Esophagus muscularis mucosa (tissue), 4 donors: ENCODE results near the gene ETNK1.

ENCODE experiments used
- EP300 ChIP-seq: sonication (generic); formaldehyde crosslinking; IDR thresholded peaks from one replicate; pipeline ENCODE4 v1.6.1; 2017; ENCODE audit warnings: antibody characterized with exemption
- POLR2A ChIP-seq: fragments of 450-650 bp; IDR thresholded peaks from one replicate; pipeline ENCODE4 v1.6.1; 2017; ENCODE audit warnings: antibody characterized with exemption, moderate library complexity, mild to moderate bottlenecking, low read depth
- POLR2AphosphoS5 ChIP-seq, 2 donors: sonication (generic); formaldehyde crosslinking; IDR thresholded peaks; one replicate each; pipeline ENCODE4 v1.6.1; 2017; ENCODE audit warnings: antibody characterized with exemption in 2 of 2
- TF ChIP-seq, protein P1 (sequence below), 3 experiments: fragments of 200-600 bp in 2 of 3; fragments of 450-650 bp in 1 of 3; sonication (generic) in 2 of 3; IDR thresholded peaks; one replicate each; pipeline ENCODE4 v1.5.1; 2017 to 2019; ENCODE audit warnings: antibody characterized with exemption in 3 of 3, mild to moderate bottlenecking in 2 of 3, moderate library complexity in 1 of 3

DNA sequence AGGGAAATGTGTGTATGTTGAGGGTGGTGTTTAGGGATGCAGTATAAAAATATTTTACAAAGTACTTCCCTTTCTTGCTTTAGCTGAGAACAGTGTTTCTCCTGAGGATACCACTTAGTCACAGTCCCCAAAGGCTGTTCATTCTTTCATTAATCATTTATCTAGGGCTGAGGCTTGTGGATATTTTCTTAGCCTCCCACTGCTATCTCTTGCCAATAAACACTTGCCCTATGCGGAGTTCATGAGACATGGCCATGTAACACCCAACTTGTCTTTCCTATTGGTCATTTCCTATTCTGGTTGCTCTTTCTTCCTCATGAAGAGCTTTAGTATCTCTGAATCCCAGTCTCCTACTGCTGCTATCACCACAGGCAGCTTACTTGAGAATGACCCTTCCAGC lies 75.1 kb downstream of the ETNK1 start:
- TF ChIP-seq, protein P1, sequence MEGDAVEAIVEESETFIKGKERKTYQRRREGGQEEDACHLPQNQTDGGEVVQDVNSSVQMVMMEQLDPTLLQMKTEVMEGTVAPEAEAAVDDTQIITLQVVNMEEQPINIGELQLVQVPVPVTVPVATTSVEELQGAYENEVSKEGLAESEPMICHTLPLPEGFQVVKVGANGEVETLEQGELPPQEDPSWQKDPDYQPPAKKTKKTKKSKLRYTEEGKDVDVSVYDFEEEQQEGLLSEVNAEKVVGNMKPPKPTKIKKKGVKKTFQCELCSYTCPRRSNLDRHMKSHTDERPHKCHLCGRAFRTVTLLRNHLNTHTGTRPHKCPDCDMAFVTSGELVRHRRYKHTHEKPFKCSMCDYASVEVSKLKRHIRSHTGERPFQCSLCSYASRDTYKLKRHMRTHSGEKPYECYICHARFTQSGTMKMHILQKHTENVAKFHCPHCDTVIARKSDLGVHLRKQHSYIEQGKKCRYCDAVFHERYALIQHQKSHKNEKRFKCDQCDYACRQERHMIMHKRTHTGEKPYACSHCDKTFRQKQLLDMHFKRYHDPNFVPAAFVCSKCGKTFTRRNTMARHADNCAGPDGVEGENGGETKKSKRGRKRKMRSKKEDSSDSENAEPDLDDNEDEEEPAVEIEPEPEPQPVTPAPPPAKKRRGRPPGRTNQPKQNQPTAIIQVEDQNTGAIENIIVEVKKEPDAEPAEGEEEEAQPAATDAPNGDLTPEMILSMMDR (IDR thresholded peaks at IDR 0.05): no peak
- TF ChIP-seq POLR2A (no peak), EP300 (no peak), POLR2AphosphoS5 (IDR thresholded peaks at IDR 0.05) (no peak)
